ENCODE results near the gene ATG3.

The ATG3 gene

GRCh38 chr3:112561484-112561733 lies 353 bp downstream of the ATG3 start:
- TF ChIP-seq SNAI2 (CRISPR knock-in tag; IDR thresholded peaks at IDR 0.05), result no peak
- TF ChIP-seq, protein P1, sequence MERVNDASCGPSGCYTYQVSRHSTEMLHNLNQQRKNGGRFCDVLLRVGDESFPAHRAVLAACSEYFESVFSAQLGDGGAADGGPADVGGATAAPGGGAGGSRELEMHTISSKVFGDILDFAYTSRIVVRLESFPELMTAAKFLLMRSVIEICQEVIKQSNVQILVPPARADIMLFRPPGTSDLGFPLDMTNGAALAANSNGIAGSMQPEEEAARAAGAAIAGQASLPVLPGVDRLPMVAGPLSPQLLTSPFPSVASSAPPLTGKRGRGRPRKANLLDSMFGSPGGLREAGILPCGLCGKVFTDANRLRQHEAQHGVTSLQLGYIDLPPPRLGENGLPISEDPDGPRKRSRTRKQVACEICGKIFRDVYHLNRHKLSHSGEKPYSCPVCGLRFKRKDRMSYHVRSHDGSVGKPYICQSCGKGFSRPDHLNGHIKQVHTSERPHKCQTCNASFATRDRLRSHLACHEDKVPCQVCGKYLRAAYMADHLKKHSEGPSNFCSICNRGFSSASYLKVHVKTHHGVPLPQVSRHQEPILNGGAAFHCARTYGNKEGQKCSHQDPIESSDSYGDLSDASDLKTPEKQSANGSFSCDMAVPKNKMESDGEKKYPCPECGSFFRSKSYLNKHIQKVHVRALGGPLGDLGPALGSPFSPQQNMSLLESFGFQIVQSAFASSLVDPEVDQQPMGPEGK (CRISPR knock-in tag; IDR thresholded peaks at IDR 0.05; ENCODE audit: borderline replicate concordance), result no peak
- TF ChIP-seq OSR1 (CRISPR knock-in tag; IDR thresholded peaks at IDR 0.05), result no peak
- TF ChIP-seq ZNF565 (CRISPR knock-in tag; conservative IDR thresholded peaks at IDR 0.05; ENCODE audit: low read depth), result no peak
- TF ChIP-seq BACH2 (CRISPR knock-in tag; IDR thresholded peaks at IDR 0.05; ENCODE audit: borderline replicate concordance), result no peak
- no peak for TF ChIP-seq TOX (CRISPR knock-in tag; IDR thresholded peaks at IDR 0.05; ENCODE audit: borderline replicate concordance)
- no peak for TF ChIP-seq ZC3H10 (CRISPR knock-in tag; IDR thresholded peaks at IDR 0.05)
- TF ChIP-seq ZNF70 (CRISPR knock-in tag; IDR thresholded peaks at IDR 0.05), result no peak
- TF ChIP-seq ZNF8 (CRISPR knock-in tag; IDR thresholded peaks at IDR 0.05), result no peak
- no peak for TF ChIP-seq TSHZ2 (CRISPR knock-in tag; IDR thresholded peaks at IDR 0.05)
- TF ChIP-seq CREB5 (CRISPR knock-in tag; IDR thresholded peaks at IDR 0.05; ENCODE audit: low read depth), result no peak
- TF ChIP-seq CSRNP3 (CRISPR knock-in tag; IDR thresholded peaks at IDR 0.05), result no peak
- no peak for TF ChIP-seq ARNTL (CRISPR knock-in tag; IDR thresholded peaks at IDR 0.05; ENCODE audit: borderline replicate concordance, low read depth)
- no peak for TF ChIP-seq CSDC2 (CRISPR knock-in tag; IDR thresholded peaks at IDR 0.05)
- no peak for TF ChIP-seq PPARA (CRISPR knock-in tag; IDR thresholded peaks at IDR 0.05; ENCODE audit: borderline replicate concordance)
- ATAC-seq, result peak; percentile 50

DNA sequence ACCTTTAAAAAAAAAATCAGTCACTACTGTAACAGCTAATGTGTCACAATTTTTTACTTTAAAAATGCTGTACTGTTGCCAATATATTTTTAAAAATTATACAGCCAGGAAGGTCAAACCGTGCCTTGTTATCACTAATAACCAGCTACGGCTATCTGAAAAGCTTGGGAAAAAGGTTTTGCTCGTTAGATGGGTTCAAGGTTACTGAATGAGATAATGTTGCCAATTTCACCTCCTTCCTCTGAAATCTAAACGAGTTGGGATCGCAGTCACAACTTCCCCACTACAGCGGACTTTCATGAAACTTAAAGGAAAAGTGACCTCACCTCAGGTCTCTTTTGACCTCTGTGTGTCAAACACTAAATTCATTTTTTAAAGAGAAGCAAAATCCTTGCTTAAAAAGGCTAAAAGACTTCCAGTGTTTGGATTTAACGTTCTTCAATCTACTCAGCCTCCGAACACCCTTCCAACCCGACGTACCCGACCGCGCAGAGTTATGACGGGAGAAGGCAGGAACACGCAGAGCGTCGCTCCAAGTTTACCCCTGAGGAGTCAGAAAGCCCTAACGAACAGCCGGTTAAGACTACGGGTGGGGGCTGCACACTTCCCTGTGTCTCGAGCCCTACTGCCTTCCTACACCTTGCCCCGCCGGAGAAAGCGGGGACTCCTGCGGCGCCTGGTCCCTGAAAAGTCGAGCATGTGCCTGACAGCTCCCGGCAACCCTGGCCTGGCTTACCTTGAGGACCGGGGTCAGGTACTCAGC lies 860 bp downstream of the ATG3 start:
- peak; percentile 62 for ATAC-seq
- TF ChIP-seq TCF4 (CRISPR knock-in tag; IDR thresholded peaks at IDR 0.05; ENCODE audit: borderline replicate concordance) (no peak), ZNF70 (CRISPR knock-in tag; IDR thresholded peaks at IDR 0.05) (no peak), GLIS3 (CRISPR knock-in tag; IDR thresholded peaks at IDR 0.05) (no peak), ZFP3 (CRISPR knock-in tag; IDR thresholded peaks at IDR 0.05) (no peak), ARNTL (CRISPR knock-in tag; IDR thresholded peaks at IDR 0.05; ENCODE audit: borderline replicate concordance, low read depth) (no peak), CREB5 (CRISPR knock-in tag; IDR thresholded peaks at IDR 0.05; ENCODE audit: low read depth) (no peak), OSR1 (CRISPR knock-in tag; IDR thresholded peaks at IDR 0.05) (no peak), CSRNP3 (CRISPR knock-in tag; IDR thresholded peaks at IDR 0.05) (no peak), SNAI2 (CRISPR knock-in tag; IDR thresholded peaks at IDR 0.05) (no peak), PPARA (CRISPR knock-in tag; IDR thresholded peaks at IDR 0.05; ENCODE audit: borderline replicate concordance) (no peak), TSHZ2 (CRISPR knock-in tag; IDR thresholded peaks at IDR 0.05) (no peak), ZFP30 (CRISPR knock-in tag; IDR thresholded peaks at IDR 0.05) (no peak), BACH2 (CRISPR knock-in tag; IDR thresholded peaks at IDR 0.05; ENCODE audit: borderline replicate concordance) (no peak), TOX (CRISPR knock-in tag; IDR thresholded peaks at IDR 0.05; ENCODE audit: borderline replicate concordance) (no peak)
- TF ChIP-seq, protein P2, sequence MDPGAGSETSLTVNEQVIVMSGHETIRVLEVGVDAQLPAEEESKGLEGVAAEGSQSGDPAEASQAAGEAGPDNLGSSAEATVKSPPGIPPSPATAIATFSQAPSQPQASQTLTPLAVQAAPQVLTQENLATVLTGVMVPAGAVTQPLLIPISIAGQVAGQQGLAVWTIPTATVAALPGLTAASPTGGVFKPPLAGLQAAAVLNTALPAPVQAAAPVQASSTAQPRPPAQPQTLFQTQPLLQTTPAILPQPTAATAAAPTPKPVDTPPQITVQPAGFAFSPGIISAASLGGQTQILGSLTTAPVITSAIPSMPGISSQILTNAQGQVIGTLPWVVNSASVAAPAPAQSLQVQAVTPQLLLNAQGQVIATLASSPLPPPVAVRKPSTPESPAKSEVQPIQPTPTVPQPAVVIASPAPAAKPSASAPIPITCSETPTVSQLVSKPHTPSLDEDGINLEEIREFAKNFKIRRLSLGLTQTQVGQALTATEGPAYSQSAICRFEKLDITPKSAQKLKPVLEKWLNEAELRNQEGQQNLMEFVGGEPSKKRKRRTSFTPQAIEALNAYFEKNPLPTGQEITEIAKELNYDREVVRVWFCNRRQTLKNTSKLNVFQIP (CRISPR knock-in tag; IDR thresholded peaks at IDR 0.05; ENCODE audit: borderline replicate concordance, low read depth), result no peak
- TF ChIP-seq, protein P1 (CRISPR knock-in tag; IDR thresholded peaks at IDR 0.05; ENCODE audit: borderline replicate concordance), result no peak
